Immature natural killer cell (primary cell): ENCODE results near the gene GSDMA. TPM values are rescaled to one million over a fixed set of nuclear protein-coding genes. Genes with fewer than 3 reads are reported as not detected.
A peak's percentile ranks its signal among the peaks of the same experiment; 100 is the strongest.

Experiments
- DNase-seq, 3 donors: peaks; one replicate each; pipeline ENCODE4 v3.0.0; 2022; ENCODE audit warnings: mixed read lengths in 1 of 3
- H3K27ac Mint-ChIP-seq, 6 donors: one replicate each; pipeline ENCODE4 v1.8.0; 2020; ENCODE audit warnings: mixed read lengths in 6 of 6, mild to moderate bottlenecking in 5 of 6, inconsistent platforms in 4 of 6, moderate library complexity in 3 of 6
- H3K27me3 Mint-ChIP-seq, 3 donors: one replicate each; pipeline ENCODE4 v1.8.0; 2020 to 2021; ENCODE audit warnings: low read depth in 3 of 3, mild to moderate bottlenecking in 3 of 3, mixed read lengths in 3 of 3, moderate library complexity in 3 of 3, inconsistent platforms in 1 of 3
- H3K36me3 Mint-ChIP-seq, 3 donors: one replicate each; pipeline ENCODE4 v1.8.0; 2020; ENCODE audit warnings: mixed read lengths in 3 of 3, inconsistent platforms in 2 of 3, mild to moderate bottlenecking in 2 of 3
- H3K4me1 Mint-ChIP-seq, 2 donors: one replicate each; pipeline ENCODE4 v1.8.0; 2020; ENCODE audit warnings: inconsistent platforms in 2 of 2, mild to moderate bottlenecking in 2 of 2, mixed read lengths in 2 of 2, moderate library complexity in 1 of 2
- H3K4me3 Mint-ChIP-seq, 5 donors: one replicate each; pipeline ENCODE4 v1.8.0; 2020; ENCODE audit warnings: mild to moderate bottlenecking in 5 of 5, mixed read lengths in 5 of 5, inconsistent platforms in 3 of 5, moderate library complexity in 3 of 5
- H3K9me3 Mint-ChIP-seq, 6 donors: one replicate each; pipeline ENCODE4 v1.8.0; 2020; ENCODE audit warnings: mild to moderate bottlenecking in 6 of 6, mixed read lengths in 6 of 6, inconsistent platforms in 4 of 6, moderate library complexity in 3 of 6
- polyA plus RNA-seq, 3 donors: library from polyadenylated mRNA; unstranded; fragments of 300-500 nt; fragmentation: Illumina TruSeq; gene quantifications; one replicate each; pipeline ENCODE4 v1.2.3, GENCODE V29; 2021

Gene GSDMA
- polyA plus RNA-seq, 3 donors from 2014 or later = 2.3 TPM; not detected in 2

GRCh38 chr17:39979016-39979670 is 16.3 kb downstream of the GSDMA start:
- Mint-ChIP-seq H3K27ac (peak overlapping the region in 4 of 6 donors; percentile 8 to 91 (median 48)), H3K36me3 (peaks cover 0 to under 1% (median 0%) of the 10 kb centered on the region in 3 donors), H3K4me3 (peak overlapping the region in 4 of 5 donors; percentile 13 to 98 (median 92)), H3K27me3 (peaks cover 5 to 14% (median 8%) of the 10 kb centered on the region in 3 donors), H3K9me3 (no peaks in the 10 kb centered on the region), H3K4me1 (peaks cover 41 to 44% of the 10 kb centered on the region in 2 donors)
- no peak for DNase-seq

- peak overlapping the region; percentile 91 to 97 (median 94) for H3K27ac Mint-ChIP-seq
- peaks cover 3 to 14% (median 8%) of the 10 kb centered on the region in 3 donors for H3K27me3 Mint-ChIP-seq
- peak overlapping the region; percentile 92 to 98 (median 93) for H3K4me3 Mint-ChIP-seq
- H3K36me3 Mint-ChIP-seq = peaks cover 0 to 5% (median 0%) of the 10 kb centered on the region in 3 donors
- DNase-seq = no peak
- H3K9me3 Mint-ChIP-seq = no peaks in the 10 kb centered on the region
- H3K4me1 Mint-ChIP-seq = peaks cover 42 to 44% of the 10 kb centered on the region in 2 donors
Measured at GRCh38 chr17:39979893-39980350, 17.1 kb downstream of the GSDMA start.

- peak; percentile 99 for DNase-seq
- peak within 1 kb of the TSS; percentile 92 to 98 (median 93) for H3K4me3 Mint-ChIP-seq
- peak within 1 kb of the TSS; percentile 91 to 97 (median 94) for H3K27ac Mint-ChIP-seq
- H3K36me3 Mint-ChIP-seq = peaks cover 3 to 9% (median 4%) of the 10 kb centered on the region in 3 donors
- H3K4me1 Mint-ChIP-seq = peaks cover 44 to 49% of the 10 kb centered on the region in 2 donors
- no peaks in the 10 kb centered on the region for H3K9me3 Mint-ChIP-seq
- H3K27me3 Mint-ChIP-seq = peaks cover 3 to 12% (median 8%) of the 10 kb centered on the region in 3 donors
Measured at GRCh38 chr17:39980351-39981206, 17.8 kb downstream of the GSDMA start, which contains the start of gene PSMD3. TSS of gene PSMD3 (plus strand) at chr17:39980807. CDS start at chr17:39980971, 164 bp downstream.

GRCh38 chr17:39981207-39981741 is 18.5 kb downstream of the GSDMA start:
- H3K4me3 Mint-ChIP-seq = peak overlapping the region; percentile 92 to 98 (median 93)
- peaks cover 3 to 13% (median 8%) of the 10 kb centered on the region in 3 donors for H3K27me3 Mint-ChIP-seq
- peak overlapping the region; percentile 91 to 97 (median 94) for H3K27ac Mint-ChIP-seq
- peaks cover 6 to 16% (median 8%) of the 10 kb centered on the region in 3 donors for H3K36me3 Mint-ChIP-seq
- H3K4me1 Mint-ChIP-seq = peaks cover 44 to 53% of the 10 kb centered on the region in 2 donors
- DNase-seq = no peak
- H3K9me3 Mint-ChIP-seq = no peaks in the 10 kb centered on the region

- Mint-ChIP-seq H3K27ac (peak overlapping the region; percentile 91 to 97 (median 94)), H3K9me3 (no peaks in the 10 kb centered on the region), H3K4me1 (peaks cover 45 to 53% of the 10 kb centered on the region in 2 donors), H3K36me3 (peaks cover 12 to 22% (median 12%) of the 10 kb centered on the region in 3 donors), H3K4me3 (peak overlapping the region; percentile 92 to 98 (median 93)), H3K27me3 (peaks cover 3 to 11% (median 7%) of the 10 kb centered on the region in 3 donors)
- DNase-seq = no peak
Measured at GRCh38 chr17:39981766-39982375, 19.1 kb downstream of the GSDMA start.

GRCh38 chr17:39988206-39988810 is 25.5 kb downstream of the GSDMA start:
- Mint-ChIP-seq H3K27ac (peak overlapping the region in 1 of 6 donors; percentile 17), H3K9me3 (no peaks in the 10 kb centered on the region), H3K27me3 (peaks cover 0 to 7% (median 0%) of the 10 kb centered on the region in 3 donors), H3K4me3 (no peak overlapping the region), H3K4me1 (peaks cover 9 to 14% of the 10 kb centered on the region in 2 donors), H3K36me3 (peaks cover 29 to 74% (median 54%) of the 10 kb centered on the region in 3 donors)
- DNase-seq = no peak

- Mint-ChIP-seq H3K4me3 (no peak overlapping the region), H3K4me1 (no peaks in the 10 kb centered on the region), H3K9me3 (peaks cover 0 to 2% (median 0%) of the 10 kb centered on the region in 6 donors), H3K36me3 (peaks cover 35 to 74% (median 38%) of the 10 kb centered on the region in 3 donors), H3K27ac (no peak overlapping the region), H3K27me3 (peaks cover 3 to 4% (median 3%) of the 10 kb centered on the region in 3 donors)
- no peak for DNase-seq
Measured at GRCh38 chr17:39994448-39994847, 31.6 kb downstream of the GSDMA start.

- DNase-seq = no peak
- peaks cover 3 to 4% (median 3%) of the 10 kb centered on the region in 3 donors for H3K27me3 Mint-ChIP-seq
- peaks cover 31 to 64% (median 35%) of the 10 kb centered on the region in 3 donors for H3K36me3 Mint-ChIP-seq
- H3K27ac Mint-ChIP-seq = peak overlapping the region in 1 of 6 donors; percentile 67
- H3K4me1 Mint-ChIP-seq = no peaks in the 10 kb centered on the region
- H3K9me3 Mint-ChIP-seq = peaks cover 0 to 2% (median 0%) of the 10 kb centered on the region in 6 donors
- no peak overlapping the region for H3K4me3 Mint-ChIP-seq
Measured at GRCh38 chr17:39995438-39995837, 32.6 kb downstream of the GSDMA start.

GRCh38 chr17:39996162-39996561 is 33.4 kb downstream of the GSDMA start:
- DNase-seq = no peak
- H3K4me1 Mint-ChIP-seq = no peaks in the 10 kb centered on the region
- peaks cover 31 to 59% (median 35%) of the 10 kb centered on the region in 3 donors for H3K36me3 Mint-ChIP-seq
- no peak overlapping the region for H3K27ac Mint-ChIP-seq
- no peak overlapping the region for H3K4me3 Mint-ChIP-seq
- peaks cover 3 to 4% (median 3%) of the 10 kb centered on the region in 3 donors for H3K27me3 Mint-ChIP-seq
- peaks cover 0 to 2% (median 0%) of the 10 kb centered on the region in 6 donors for H3K9me3 Mint-ChIP-seq

- peak overlapping the region in 1 of 6 donors; percentile 48 for H3K27ac Mint-ChIP-seq
- peaks cover 0 to 3% (median 3%) of the 10 kb centered on the region in 3 donors for H3K27me3 Mint-ChIP-seq
- no peak for DNase-seq
- H3K36me3 Mint-ChIP-seq = peaks cover 31 to 53% (median 35%) of the 10 kb centered on the region in 3 donors
- no peak overlapping the region for H3K4me3 Mint-ChIP-seq
- no peaks in the 10 kb centered on the region for H3K4me1 Mint-ChIP-seq
- peaks cover 0 to 2% (median 0%) of the 10 kb centered on the region in 6 donors for H3K9me3 Mint-ChIP-seq
Measured at GRCh38 chr17:39996800-39997199, 34.0 kb downstream of the GSDMA start.

GRCh38 chr17:39997543-39997942 is 34.7 kb downstream of the GSDMA start:
- Mint-ChIP-seq H3K36me3 (peaks cover 25 to 47% (median 31%) of the 10 kb centered on the region in 3 donors), H3K27ac (no peak overlapping the region), H3K4me3 (no peak overlapping the region), H3K9me3 (peaks cover 0 to 2% (median 0%) of the 10 kb centered on the region in 6 donors), H3K27me3 (peaks cover 0 to 3% (median 3%) of the 10 kb centered on the region in 3 donors), H3K4me1 (no peaks in the 10 kb centered on the region)
- no peak for DNase-seq

- H3K4me1 Mint-ChIP-seq = no peaks in the 10 kb centered on the region
- peak overlapping the region in 1 of 6 donors; percentile 11 for H3K27ac Mint-ChIP-seq
- peaks cover 0 to 2% (median 0%) of the 10 kb centered on the region in 6 donors for H3K9me3 Mint-ChIP-seq
- H3K4me3 Mint-ChIP-seq = no peak overlapping the region
- H3K27me3 Mint-ChIP-seq = peaks cover 0 to 3% (median 3%) of the 10 kb centered on the region in 3 donors
- no peak for DNase-seq
- peaks cover 14 to 33% (median 20%) of the 10 kb centered on the region in 3 donors for H3K36me3 Mint-ChIP-seq
Measured at GRCh38 chr17:39999067-39999466, 36.3 kb downstream of the GSDMA start.
